NCI-H82 treated with DMSO at 0.1 percent for 48 hours (cell line): ENCODE measurements around the gene FDXR.

ENCODE experiments used
- DNase-seq: peaks from one replicate; lab custom pipeline; 2025; ENCODE audit not compliant: unreplicated experiment; lab: John Stamatoyannopoulos, UW

The FDXR gene

DNA sequence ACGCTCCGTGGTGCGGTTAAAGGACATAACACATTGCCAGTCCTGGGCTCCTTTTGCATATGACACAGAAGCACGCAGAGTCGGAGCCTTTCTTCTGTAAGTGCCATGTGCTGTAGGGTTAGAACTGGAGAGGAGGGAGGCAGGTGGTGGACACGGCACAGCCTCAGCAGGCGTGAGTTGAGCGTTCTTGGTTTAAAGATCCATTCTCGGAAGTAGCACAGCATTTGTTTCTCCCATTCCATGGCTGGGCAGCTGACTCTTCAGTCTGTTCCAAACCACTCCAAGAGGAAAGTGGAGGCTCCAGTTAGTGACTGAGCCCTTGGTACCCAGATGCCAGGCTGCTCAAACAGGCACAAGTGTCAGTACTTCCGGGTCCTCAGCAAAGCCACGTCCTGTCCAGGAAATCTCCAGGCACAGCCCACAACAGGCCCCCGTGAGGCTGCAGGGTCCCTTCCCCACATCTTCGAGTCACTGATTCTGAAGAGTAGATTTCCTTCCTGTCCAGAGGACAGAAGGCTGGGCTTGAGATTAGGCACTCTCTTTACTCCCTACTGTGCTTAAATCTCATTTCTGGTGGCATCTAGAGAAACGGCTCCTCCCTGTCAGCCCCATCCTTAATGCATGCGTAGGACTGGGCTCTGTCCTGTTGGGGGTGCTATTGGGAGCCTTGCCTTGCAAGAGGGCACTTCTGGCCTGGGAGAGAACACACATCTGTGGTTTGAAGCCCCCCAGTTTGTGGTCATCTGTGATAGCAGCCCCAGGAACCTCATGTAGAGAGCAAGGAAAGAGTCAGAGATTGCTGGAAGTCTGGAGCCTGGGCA is 57.0 kb downstream of the FDXR start:
- no peak for DNase-seq

- no peak for DNase-seq
Measured at GRCh38 chr17:74815067-74815466, 57.7 kb downstream of the FDXR start.

GRCh38 chr17:74814453-74814852 is 58.3 kb downstream of the FDXR start:
- no peak for DNase-seq
